GM19239 (cell line): ENCODE measurements around the gene BABAM2.

Experiments
- DNase-seq: peaks from one replicate; pipeline ENCODE4 v3.0.0; 2011; ENCODE audit warnings: low spot score; ENCODE audit not compliant: insufficient read length
- FAIRE-seq: peaks from 2 replicates; lab custom pipeline; 2011; peaks lifted over from hg19 to GRCh38; lab: Jason Lieb, UNC

Gene BABAM2

GRCh38 chr2:28137221-28137620 is 246.7 kb downstream of the BABAM2 start:
- DNase-seq (no peak), FAIRE-seq (no peak)

- no peak for DNase-seq
- no peak for FAIRE-seq
These were observed 251.9 kb downstream of the BABAM2 start for GRCh38 chr2:28142386-28142785.

GRCh38 chr2:28148000-28148399 is 257.5 kb downstream of the BABAM2 start:
- no peak for DNase-seq
- no peak for FAIRE-seq

GRCh38 chr2:28148566-28148965 is 258.0 kb downstream of the BABAM2 start:
- no peak for FAIRE-seq
- no peak for DNase-seq

GRCh38 chr2:28150236-28150915 is 259.8 kb downstream of the BABAM2 start:
- DNase-seq (no peak), FAIRE-seq (no peak)

GRCh38 chr2:28150994-28151393 is 260.5 kb downstream of the BABAM2 start:
- DNase-seq, result no peak
- no peak for FAIRE-seq

GRCh38 chr2:28152585-28153280 is 262.2 kb downstream of the BABAM2 start:
- no peak for FAIRE-seq
- no peak for DNase-seq

GRCh38 chr2:28153851-28154250 is 263.3 kb downstream of the BABAM2 start:
- FAIRE-seq (no peak), DNase-seq (no peak)

GRCh38 chr2:28155086-28155485 is 264.6 kb downstream of the BABAM2 start:
- DNase-seq (no peak), FAIRE-seq (no peak)

- DNase-seq, result no peak
- no peak for FAIRE-seq
These were observed 265.1 kb downstream of the BABAM2 start for GRCh38 chr2:28155627-28156026.

- no peak for DNase-seq
- FAIRE-seq, result no peak
These were observed 268.3 kb downstream of the BABAM2 start for GRCh38 chr2:28158791-28159190.

- FAIRE-seq (no peak), DNase-seq (no peak)
These were observed 270.5 kb downstream of the BABAM2 start for GRCh38 chr2:28160986-28161425.

GRCh38 chr2:28161466-28161865 is 270.9 kb downstream of the BABAM2 start:
- DNase-seq (no peak), FAIRE-seq (no peak)

- FAIRE-seq (no peak), DNase-seq (no peak)
These were observed 272.0 kb downstream of the BABAM2 start for GRCh38 chr2:28162564-28162963.

GRCh38 chr2:28163028-28163427 is 272.5 kb downstream of the BABAM2 start:
- DNase-seq (no peak), FAIRE-seq (no peak)

- no peak for DNase-seq
- no peak for FAIRE-seq
These were observed 273.2 kb downstream of the BABAM2 start for GRCh38 chr2:28163627-28164279.

- DNase-seq (no peak), FAIRE-seq (no peak)
These were observed 273.8 kb downstream of the BABAM2 start for GRCh38 chr2:28164280-28164801.

- FAIRE-seq (no peak), DNase-seq (no peak)
These were observed 274.6 kb downstream of the BABAM2 start for GRCh38 chr2:28165087-28165635.

GRCh38 chr2:28166956-28167355 is 276.4 kb downstream of the BABAM2 start:
- FAIRE-seq (no peak), DNase-seq (no peak)

- FAIRE-seq (no peak), DNase-seq (no peak)
These were observed 277.8 kb downstream of the BABAM2 start for GRCh38 chr2:28168376-28168775.

GRCh38 chr2:28169492-28169891 is 279.0 kb downstream of the BABAM2 start:
- no peak for DNase-seq
- FAIRE-seq, result no peak
